GM18867 (cell line): ENCODE data around the gene RXFP1.

Source experiments
- ATAC-seq: cut with Tn5 transposase; IDR thresholded peaks from one replicate; pipeline ENCODE4 v1.9.1; 2021; ENCODE audit warnings: mild to moderate bottlenecking, moderate library complexity; ENCODE audit not compliant: unreplicated experiment

Gene RXFP1

GRCh38 chr4:158540125-158540907, 18.6 kb downstream of the RXFP1 start:
- no peak for ATAC-seq

GRCh38 chr4:158541506-158541905, 19.8 kb downstream of the RXFP1 start:
- no peak for ATAC-seq

- no peak for ATAC-seq
Measured at GRCh38 chr4:158543191-158543590, 21.5 kb downstream of the RXFP1 start.

- no peak for ATAC-seq
Measured at GRCh38 chr4:158544141-158544540, 22.5 kb downstream of the RXFP1 start.

- no peak for ATAC-seq
Measured at GRCh38 chr4:158553364-158553763, 31.7 kb downstream of the RXFP1 start.

GRCh38 chr4:158560284-158560683, 38.6 kb downstream of the RXFP1 start:
- ATAC-seq, result no peak

- ATAC-seq, result no peak
Measured at GRCh38 chr4:158566860-158567259, 45.2 kb downstream of the RXFP1 start.

GRCh38 chr4:158571736-158572135, 50.1 kb downstream of the RXFP1 start:
- ATAC-seq, result no peak

DNA sequence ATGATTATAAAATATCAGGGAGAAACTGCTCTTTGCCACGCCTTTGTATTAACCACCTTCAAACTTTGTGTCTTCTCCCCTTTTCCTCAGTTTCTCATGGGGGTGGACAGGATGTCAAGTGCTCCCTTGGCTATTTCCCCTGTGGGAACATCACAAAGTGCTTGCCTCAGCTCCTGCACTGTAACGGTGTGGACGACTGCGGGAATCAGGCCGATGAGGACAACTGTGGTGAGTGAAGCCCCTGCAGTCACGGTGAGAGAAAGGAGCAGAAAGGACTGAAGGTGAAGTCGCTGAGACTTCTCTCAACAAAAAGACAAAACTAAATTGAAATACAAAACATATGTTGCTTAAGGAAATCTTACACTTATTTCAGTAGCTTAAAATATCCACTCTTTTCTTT, 50.9 kb downstream of the RXFP1 start:
- no peak for ATAC-seq

GRCh38 chr4:158578476-158578875, 56.8 kb downstream of the RXFP1 start:
- ATAC-seq, result no peak

- no peak for ATAC-seq
Measured at GRCh38 chr4:158580064-158580463, 58.4 kb downstream of the RXFP1 start.

- no peak for ATAC-seq
Measured at GRCh38 chr4:158581161-158581560, 59.5 kb downstream of the RXFP1 start.

DNA sequence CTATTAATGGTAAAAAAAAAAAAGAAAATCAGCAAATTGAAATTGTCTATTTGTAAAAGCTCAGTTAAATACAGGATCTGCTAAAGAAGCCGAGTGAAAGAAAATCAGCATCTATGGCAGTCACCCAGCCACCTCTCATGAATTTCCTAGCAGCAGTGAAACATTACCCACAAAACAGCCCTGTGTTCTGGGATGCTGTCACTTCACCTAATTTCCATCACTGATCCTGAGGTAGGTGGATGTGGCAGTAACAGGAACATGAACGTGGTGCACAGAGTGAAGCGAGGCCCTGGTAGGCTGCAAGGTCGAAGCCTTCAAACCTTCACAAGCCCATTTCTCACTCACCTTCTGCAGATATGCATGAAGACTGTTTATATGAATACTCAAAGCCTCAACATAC, 65.2 kb downstream of the RXFP1 start:
- no peak for ATAC-seq

DNA sequence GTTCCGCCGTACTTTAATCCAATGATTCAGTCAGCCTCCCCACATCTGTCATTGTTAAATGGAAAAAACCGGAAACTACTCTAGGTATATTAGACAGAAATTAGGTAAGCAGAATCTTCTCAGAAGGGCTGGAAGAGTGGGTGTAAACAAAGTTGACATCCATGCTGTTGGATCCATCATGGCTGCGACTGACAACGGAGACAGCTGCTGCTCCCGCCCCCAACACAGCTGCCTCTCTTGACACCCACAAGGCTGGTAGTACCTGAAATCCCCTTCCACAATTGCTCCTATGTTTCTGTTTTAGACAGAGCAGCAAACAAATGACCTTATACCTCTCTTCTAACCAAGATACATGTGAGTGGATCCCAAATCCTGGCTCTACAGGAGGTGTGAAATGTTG, 66.6 kb downstream of the RXFP1 start:
- no peak for ATAC-seq

DNA sequence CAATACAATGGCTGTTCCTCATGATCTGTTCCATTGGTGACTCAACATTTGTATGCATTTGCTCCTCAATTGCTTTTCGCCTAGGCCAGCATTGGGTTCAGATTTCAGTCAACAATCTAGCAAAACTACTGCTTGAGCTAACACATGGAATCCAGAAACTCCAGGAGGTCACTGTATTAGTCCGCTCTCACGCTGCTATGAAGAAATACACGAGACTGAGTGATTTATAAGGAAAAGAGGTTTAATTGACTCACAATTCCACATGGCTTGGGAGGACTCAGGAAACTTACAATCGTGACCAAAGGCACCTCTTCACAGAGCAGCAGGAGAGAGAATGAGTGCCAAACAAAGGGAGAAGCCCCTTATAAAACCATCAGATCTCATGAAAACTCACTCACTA, 67.1 kb downstream of the RXFP1 start:
- ATAC-seq, result no peak

DNA sequence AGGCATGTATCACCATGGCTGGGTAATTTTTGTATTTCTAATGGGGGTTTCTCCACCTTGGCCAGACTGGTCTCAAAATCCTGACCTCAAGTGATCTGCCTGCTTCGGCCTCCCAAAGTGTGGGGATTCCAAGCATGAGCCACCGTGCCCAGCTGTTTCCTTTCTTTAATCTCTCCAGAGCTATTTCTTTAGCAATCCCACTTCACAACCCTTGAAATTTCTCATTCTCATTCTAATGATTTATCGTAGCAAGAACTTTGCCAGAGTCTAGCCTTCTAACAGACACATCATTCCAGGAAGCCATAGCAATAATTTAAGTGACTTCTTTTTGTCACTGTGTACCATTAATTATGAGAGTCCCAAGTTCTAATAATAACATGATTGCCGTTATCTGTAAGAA, 68.6 kb downstream of the RXFP1 start:
- ATAC-seq, result no peak

- ATAC-seq, result no peak
Measured at GRCh38 chr4:158590824-158591223, 69.1 kb downstream of the RXFP1 start.

DNA sequence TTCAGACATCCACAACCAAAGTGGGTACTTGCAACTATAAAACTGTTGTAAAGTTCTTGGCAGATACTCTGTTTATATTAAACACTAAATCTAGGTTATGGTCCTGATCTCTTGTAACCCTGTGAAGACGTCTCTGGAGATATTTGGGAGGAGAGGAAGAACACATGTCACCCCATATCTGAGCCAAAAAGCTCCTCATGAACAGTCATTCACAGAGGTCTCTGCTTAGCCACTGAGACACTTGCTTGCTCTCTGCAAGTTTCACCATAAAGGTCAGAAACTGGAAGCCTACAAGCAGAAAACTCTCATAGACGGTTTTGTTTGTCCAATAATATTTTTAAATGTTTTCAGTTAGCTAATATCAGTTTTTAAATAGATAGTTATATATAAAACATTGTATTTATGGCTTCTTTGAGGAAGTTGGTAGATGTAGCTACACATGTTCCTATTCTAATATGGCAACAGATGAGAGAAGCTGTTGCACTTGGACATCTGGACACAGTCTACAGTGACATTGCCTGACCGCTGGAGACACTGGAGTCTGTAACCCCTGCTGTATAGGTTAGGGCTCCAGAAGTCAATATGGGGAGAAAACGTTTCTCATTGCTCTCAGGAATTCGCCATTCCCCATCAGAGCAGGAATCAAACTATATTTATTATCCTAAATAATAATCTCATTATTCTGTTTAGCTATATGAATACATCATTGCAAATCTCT, 76.4 kb downstream of the RXFP1 start:
- no peak for ATAC-seq

GRCh38 chr4:158599150-158599549, 77.5 kb downstream of the RXFP1 start:
- no peak for ATAC-seq

GRCh38 chr4:158599765-158600498, 78.2 kb downstream of the RXFP1 start:
- ATAC-seq, result no peak

DNA sequence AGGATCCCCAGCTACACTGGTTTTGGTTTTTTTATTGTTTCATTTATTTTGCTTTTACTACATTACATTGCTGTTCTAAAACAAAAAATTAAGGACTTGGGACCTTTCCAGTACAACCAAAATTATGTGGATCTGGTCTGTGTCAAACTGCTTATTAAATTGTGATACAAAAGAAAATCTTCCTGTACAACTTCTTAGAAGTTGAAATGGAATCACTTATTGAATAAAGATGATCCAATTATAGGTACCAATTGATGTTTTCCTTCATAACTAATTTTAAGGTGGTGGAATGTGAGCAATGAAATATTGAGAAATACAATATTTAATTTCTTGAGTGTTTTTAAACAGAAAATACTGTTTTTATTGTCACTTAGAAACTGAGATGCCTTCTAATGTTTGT, 82.7 kb downstream of the RXFP1 start:
- no peak for ATAC-seq

- no peak for ATAC-seq
Measured at GRCh38 chr4:158605393-158605792, 83.7 kb downstream of the RXFP1 start.
